Islet of Langerhans (tissue), 1 donor: ENCODE results near the gene NFIC.
A peak's percentile ranks its signal among the peaks of the same experiment; 100 is the strongest.
"Not testable (repeated sequence)": the region's sequence is repeated elsewhere in the genome, so short reads cannot be mapped to it uniquely, and the experiment has no call there.

Source experiments
- FAIRE-seq: peaks from one replicate; lab custom pipeline; 2011; peaks lifted over from hg19 to GRCh38; lab: Jason Lieb, UNC

Gene NFIC

DNA sequence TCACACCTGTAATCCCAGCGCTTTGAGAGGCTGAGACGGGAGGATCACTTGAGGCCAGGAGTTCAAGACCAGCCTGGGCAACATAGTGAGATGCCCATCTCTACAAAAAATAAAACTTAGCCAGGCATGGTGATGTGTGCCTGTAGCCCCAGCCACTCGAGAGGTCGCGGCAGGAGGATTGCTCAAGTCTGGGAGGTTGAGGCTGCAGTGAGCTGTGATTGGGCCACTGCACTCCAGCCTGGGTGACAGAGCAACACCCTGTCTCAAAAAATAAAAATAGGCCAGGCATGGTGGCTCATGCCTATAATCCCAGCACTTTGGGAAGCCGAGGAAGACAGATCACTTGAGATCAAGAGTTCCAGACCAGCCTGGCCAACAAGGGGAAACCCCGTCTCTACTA is 32.9 kb downstream of the NFIC start:
- not testable (repeated sequence) for FAIRE-seq

DNA sequence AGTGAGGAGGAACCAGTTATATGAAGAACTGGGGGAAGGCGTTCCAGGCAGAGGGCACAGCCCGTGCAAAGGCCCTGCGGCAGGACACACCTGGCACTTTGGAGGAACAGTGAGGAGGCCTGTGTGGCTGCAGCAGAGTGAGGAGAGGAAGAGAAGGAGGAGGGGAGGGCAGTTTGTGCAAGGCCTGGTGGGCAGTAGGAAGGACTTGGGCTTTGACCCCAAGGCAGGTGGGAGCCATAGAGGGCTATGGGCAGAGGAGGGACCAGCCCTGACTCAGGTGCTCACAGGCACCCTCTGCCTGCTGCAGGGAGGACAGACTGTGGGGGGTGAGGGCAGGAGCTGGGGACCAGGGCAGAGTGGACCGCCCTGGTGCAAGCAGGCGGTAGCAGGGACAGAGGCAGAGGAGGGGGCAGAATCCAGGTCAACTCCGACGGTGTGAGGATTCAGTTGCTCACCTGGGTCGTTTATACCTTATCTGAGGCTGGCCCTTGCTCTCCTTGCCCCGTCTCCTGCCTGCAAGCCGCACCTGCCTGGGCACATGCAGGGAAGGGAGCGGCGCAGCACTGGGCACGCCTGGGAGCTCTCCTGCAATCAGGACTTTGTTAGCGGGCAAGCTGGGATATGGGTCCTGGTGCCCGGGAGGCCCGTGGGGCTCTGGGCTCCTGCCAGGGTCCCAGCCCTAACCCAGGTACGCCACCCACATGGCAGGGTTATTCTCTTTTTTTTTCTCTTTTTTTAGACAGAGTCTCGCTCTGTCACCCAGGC is 34.8 kb downstream of the NFIC start:
- no peak for FAIRE-seq

DNA sequence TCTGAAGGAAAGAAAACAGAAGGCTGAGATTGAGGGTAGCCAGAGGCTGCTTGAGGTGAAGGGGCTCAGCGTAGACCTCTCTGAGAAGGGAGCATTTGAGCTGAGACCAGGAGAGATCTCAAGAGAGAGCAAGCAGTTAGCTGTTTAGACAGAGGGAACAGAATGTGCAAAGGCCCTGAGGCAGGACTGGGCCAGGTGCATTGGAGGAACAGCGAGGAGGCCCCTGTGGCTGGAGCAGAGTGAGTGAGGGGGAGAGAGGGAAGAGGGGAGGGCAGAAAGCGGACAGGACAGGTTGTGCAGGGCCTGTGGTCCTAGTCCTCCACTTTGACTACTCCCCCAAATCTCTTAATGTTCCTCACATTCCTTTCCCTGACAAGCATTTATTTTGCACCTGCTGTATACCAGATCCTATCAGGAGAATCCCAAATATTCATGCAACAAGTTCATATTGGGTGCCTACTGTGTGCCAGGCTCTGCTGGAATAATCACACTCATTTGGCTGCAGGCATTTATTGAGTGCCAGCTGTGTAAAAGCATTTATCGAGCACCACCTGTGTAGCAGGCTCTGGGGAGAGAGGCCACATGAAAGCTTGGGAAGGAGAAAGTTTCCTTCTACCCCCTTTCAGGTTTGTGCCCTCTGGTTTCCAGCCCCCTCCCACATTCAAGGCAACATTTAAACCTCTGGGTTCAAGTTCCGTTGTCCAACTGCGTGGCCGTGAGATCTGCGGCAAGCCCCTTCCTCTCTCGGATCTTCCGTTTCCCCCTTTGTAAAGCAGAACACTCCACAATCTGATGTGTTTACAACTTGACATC is 36.5 kb downstream of the NFIC start:
- FAIRE-seq = no peak

DNA sequence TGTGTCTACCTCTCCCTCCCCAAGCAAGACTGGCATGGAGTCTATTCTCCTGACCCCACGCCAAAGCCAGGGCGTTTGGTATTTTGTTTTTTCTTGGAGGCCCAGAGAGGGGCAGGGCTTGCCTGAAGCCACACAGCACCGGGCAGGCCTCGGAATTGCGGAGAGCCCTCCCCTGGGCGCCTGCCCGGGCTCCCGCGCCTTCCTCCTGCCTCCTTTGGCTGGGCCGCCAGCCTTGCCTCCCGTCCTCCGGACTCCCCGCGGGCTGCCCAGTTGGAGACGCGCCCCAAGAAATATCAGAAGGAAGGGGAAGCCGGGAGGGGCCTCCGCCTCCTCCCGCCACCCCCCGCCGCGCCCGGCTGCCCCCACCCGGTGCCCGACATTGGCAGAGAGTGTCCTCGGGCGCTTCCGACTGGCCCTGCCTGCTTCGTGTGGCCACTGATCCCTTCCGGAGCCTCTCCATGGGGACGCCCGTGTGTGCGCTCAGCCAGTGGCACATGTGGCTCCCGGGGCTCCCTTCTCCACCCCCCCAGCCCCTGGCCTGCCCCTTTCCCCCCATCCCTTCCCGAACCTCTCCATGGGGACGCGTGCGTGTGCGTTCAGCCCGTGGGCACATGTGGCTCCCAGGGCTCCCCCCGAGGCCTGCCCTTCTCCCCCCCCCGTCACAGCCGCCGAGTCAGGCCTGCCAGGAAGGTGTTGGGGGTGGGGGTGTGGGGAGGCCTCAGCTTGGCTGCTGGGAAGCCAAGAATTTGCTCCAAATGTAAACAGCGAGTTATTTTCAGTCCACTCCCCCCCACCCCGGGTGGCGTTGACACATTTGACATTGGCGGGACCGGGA is 37.3 kb downstream of the NFIC start:
- FAIRE-seq = no peak

DNA sequence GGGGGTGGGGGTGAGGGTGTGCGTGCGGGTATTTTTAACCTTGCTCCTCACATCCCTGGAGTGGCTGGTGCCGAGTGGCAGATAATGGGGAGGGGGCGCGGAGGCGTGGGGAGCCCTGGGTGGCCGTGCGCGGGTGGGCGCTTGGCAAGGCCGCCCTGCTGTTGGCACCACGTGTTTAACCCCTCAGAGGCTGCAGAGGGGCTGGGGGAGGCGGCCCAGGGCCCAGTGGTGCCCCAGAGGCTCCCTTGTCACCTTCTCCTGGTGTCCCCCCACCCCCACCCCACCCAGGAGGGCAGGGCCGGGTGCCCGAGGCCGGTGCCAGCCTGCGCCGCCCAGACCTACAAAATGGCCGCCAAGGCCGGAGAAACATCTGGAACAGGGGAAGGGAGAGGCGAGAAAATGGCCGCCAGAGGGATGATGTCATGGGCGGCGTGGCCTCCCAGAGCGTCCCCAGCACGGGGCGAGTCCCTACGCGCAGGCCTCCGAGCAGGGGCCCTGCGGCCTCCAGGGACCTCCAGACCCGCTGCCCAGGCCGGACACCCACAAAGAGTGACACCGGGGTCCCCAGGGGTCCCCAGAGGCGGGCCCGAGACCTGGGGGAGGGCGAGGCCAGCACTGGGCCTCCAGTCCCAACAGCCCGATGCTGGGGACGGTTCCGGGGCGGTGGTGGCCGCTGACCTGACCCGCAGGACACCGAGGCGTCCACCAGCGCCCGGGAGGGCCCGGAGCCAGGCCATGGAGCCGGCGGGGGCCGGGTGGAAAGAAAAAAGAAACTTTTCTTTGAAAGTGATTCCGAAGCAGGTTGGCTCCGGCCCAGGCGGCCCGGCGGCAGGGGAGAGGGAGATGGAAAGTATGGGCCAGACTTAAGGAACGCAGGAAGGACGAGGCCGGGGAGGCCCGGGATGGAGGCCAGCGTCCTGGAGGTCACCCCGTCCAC is 38.2 kb downstream of the NFIC start:
- FAIRE-seq = no peak

DNA sequence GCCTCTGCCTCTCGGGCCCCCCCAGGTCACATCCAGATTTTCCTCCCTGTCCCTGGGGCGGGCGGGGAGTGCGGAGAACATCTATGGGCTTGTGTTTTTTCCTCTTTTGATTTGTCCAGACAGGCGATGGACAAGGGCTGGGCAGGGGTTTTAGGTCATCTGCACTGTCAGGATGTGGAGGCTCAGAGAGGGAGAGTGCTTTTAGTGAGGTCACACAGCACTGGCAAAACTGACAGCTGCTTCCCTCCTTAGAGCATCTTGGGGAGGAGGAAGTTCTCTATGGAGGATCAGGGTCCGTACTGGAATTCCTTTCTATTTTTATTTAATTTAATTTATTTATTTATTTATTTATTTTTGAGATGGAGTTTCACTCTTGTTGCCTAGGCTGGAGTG is 38.9 kb downstream of the NFIC start:
- no peak for FAIRE-seq

DNA sequence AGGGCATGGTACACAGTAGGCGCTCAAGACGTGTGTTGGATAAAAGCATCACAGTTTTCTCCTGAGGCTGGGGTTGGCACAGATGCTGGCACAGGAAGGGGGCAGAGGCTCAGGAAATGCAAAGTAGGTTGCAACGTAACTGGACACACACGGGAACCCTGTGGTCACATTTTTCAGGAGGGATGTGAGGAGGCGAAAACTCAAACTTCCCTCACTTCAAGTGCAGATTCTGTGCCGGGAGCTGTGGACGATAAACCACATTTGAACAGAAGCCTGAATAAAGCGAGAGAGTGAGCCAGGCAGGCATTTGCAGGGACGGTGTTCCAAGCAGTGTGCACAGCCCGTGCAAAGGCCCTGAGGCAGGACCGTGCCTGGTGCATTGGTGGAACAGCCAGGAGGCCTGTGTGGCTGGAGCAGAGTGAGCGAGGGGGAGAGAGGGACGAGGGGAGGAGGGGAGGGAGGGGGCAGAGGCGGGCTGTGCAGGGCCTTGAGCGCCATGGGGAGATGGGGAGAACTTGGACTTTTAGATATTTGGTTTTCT is 40.3 kb downstream of the NFIC start:
- no peak for FAIRE-seq

DNA sequence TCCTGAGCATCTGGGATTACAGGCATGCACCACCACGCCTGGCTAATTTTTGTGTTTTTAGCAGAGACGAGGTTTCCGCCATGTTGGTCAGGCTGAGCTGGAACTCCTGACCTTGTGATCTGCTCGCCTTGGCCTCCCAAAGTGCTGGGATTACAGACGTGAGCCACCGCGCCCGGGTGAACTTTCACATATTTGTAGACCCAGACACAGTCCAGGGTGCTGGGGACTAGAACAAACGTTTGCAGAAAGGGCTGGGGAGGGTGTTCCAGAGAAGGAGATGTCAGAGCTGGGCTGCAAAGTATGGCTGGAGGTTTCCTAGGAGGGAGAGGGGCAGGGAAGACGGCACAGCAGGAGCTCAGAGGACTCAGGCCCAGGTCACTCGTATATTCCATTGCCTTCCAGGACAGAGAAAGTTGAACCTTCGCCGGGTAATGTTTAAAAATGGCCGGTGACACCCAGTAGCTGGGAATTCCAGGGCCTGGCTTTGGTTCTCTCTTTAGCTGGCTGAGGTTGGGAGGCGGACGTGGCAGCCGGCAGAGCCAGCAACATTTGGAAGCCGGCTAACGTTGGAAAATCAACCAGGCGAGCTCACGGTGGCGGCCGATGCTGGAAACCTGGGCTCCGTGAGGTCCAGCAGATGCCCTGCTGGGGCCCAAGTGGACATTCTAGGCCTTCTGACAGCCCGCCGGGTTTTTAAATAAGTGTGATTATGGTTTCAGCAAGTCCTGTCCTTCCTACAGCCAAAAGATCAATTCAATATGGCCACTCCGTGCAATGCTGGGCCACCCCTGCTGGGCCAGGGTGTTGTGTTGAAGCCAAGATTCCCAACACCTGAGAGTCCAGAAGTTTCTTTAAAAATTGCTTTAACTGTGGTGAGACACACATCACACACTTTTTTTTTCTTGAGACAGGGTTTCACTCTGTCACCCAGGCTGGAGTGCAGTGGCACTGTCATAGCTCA is 41.5 kb downstream of the NFIC start:
- FAIRE-seq = no peak

DNA sequence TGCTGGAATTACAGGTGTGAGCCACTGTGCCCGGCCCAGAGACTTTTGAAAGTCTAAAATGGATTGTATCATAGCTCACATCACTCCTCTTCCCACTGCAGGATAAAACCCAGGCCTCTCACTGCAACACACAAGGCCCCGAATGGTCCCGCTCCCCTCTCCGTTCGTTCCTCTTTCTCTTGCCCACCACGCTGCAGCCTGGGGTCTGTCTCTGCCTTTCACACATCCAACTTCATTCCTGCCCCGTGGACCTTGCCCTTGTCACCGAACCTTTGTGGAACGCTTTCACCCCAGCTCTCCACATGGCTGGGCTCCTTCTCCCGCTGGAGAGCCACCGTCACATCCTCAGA is 42.6 kb downstream of the NFIC start:
- no peak for FAIRE-seq

DNA sequence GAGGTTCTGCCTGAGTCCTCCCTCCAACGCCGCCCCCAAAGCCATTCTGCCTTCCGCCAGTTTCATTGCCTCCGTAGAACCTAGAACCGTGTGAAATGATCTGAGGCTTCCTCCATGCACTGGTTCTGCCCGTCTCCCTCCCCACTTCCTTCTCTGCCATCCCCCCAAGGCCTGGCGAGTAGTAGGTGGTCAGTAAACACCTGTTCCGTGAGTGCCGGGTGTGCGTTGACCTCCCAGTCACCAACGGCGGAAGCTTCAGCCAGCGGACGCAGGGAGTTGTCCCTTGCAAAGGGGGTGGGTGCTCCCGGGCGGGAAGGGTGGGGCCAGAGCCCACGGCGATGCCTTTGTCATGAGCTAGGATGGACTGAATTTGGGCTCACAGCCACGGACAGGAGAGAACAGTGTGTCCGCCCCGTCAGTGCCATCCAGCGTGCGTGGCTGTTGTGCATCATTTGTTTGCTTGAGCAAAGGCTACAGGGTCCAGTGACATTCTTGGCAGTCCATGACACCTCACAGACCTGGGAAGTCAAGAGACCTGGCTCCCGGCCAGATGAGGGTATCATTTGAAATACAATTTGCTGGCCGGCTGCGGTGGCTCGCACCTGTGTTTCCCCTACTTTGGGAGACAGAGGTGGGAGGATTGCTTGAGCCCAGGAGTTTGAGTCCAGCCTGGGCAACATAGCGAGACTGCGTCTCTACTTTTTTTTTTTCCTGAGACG is 43.1 kb downstream of the NFIC start:
- no peak for FAIRE-seq

DNA sequence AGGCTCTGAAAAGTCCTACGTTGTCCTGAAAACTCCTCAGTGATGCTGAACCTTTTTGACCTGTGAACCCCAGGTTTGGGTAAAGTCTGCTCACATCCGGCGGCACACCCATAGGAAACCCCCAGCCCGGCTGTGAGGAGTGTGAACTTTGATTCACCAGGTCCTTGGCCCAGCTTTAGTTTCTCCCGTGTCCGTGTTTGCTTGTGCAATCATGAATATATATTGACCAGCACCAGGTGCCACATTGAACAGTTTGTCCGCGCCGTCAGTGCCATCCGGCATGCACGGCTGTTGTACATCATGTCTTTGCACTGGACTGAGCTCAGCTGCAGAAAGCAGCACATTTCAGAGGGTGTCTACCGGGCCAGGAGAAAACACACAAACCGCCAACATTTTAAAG is 45.3 kb downstream of the NFIC start:
- no peak for FAIRE-seq

DNA sequence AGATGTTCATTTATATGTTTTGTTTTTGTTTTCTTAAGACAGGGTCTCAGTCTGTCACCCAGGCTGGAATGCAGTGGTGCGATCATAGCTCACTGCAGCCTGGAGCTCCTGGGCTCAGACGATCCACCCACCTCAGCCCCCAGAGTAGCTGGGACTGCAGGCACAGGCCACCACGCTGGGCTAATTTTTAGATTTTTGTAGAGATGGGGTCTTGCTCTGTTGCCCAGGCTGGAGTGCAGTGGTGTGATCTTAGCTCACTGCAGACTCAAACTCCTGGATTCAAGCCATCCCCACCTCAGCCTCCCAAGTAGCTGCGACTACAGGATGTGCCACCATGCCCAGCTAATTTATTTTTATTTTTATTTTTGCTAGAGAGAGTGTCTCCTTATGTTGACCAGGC is 45.7 kb downstream of the NFIC start:
- FAIRE-seq = no peak

DNA sequence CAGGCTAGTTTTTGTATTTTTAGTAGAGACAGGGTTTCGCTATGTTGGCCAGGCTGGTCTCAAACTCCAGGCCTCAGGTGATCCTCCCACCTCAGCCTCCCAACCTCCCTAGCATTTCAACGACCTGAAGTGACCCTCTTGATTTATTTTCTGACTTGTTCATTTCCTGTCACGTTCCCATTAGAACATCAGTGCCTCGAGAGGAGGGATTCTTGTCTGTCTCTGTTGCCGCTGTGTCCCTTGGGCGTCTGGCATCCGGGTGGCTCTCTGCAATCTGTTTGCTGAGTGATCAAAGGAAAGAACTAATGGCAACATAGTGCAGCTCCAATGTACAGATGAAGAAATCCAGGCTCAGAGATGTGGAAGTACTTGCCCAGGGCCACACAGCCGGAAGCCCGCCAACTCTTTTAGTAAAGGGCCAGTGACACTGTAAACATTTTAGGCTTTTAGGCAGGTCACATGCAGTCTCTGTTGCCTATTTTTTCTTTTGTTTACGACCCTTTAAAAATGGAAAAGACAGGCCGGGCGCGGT is 47.5 kb downstream of the NFIC start:
- FAIRE-seq = peak; percentile 68

DNA sequence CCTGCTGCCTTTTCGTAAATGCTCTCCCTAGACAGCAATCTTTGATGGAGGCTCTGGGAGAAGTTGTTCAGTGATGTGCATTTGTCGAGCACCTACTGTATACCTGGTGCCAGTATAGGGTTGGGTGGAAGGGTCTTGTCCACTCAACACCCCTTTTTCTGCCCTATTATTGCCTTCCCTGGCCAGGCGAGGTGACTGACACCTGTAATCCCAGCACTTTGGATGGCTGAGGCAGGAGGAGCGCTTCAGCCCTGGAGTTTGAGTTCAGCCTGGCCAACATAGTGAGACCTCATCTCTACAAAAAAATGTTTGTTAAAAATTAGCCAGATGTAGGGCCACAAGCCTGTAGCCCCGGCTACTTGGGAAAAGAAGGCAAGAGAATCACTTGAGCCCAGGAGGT is 49.3 kb downstream of the NFIC start:
- FAIRE-seq = no peak

DNA sequence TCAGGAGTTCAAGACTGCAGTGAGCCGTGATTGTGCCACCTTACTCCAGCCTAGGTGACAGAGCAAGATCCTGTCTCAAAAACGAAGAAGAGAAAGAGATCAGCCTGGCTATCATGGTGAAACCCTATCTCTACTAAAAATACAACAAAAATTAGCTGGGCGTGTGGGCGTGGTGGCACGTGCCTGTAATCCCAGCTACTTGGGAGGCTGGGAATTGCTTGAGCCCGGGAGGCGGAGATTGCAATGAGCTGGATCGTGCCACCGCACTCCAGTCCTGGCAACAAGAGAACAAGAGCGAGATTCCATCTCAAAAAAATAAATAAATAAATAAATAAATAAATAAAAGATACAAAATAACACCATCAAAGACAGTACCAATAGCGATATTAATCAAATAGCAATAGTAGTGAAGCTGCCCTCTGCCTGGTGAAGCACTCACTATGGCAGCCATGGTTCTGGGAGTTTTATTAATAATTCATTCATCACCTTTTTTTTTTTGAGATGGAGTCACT is 53.9 kb downstream of the NFIC start:
- FAIRE-seq = no peak

DNA sequence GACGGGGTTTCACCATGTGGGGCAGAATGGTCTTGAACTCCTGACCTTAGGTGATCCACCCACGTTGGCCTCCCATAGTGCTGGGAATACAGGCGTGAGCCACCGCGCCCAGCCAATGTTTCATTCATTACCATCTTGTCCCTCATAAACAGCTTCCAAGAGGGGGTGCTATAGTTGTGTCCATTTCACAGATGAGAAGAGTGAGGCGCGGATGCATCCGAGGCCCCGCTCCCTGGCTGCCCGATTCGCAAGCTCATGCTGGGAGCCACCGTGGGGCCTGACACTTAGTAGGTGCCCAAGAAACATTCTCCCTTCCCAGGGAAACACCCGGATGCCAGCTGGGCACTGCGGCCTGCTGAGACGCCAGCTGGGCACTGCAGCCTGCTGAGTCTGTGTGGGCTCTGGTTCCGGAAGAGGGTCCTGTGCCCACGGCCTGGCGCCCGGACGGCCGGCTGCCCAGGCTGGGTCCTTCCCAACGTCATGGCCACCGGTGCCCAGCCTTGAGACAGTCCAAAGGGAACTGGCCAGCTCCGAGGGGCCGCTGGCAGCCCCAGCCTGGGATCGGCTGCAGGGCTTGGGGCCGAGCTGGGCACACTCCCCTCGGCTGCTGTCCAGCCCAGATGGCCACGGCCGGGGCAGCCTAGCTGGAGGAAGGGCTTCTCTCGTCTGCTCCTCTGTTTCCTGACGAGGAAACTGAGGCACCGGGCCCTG is 54.7 kb downstream of the NFIC start:
- no peak for FAIRE-seq

DNA sequence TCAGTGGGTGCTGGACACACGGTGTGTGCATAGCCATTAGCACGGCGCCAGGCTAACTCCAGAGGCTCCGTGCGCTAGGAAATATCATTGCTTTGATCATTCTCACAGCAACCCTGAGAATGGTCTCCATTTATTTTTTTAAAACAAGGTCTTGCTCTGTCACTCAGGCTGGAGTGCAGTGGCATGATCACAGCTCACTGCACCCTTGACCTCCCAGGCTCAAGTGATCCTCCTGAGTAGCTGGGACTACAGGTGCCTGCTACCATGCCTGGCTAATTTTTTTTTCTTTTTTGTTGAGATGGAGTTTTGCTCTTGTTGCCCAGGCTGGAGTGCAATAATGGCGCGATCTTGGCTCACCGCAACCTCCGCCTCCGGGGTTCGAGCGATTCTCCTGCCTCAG is 55.3 kb downstream of the NFIC start:
- FAIRE-seq = not testable (repeated sequence)

DNA sequence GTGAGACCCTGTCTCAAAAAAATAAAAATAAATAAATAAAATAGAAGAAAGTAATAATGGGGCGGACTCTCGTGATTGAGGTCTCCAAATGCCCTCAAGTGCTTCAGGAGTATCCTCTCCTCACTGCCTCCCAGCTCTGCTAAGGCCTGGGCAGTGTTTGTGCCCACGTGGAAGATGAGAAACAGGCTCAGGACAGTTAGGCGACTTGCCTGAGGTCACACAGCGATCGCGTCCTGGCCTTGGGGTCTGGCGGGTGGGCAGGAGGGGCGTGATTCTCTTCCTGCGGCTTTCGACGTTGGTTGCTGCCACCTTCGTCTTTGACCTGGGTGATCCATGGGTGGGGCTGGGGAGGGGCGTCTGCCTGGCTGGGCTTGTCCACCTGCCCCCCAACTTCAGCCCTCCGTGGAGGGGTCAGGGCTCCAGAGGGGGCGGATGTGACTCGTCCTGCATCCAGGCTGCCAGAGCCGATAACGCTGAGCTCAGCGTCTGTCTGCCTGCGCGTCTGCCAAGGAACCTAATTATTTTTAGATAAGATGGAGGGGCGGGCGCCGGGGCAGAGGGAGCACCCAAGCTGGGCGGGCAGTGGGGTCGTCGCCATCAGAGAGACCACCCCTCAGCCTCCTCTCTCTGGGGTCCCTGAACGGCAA is 56.9 kb downstream of the NFIC start:
- FAIRE-seq = no peak
